NCI-H187 (cell line): Measurements from ENCODE around the gene LRFN3.
"Not testable (repeated sequence)": the region's sequence is repeated elsewhere in the genome, so short reads cannot be mapped to it uniquely, and the experiment has no call there.

Experiments
- DNase-seq, 2 experiments: peaks; one replicate each; lab custom pipeline; 2025; lab: John Stamatoyannopoulos, UW

The LRFN3 gene

GRCh38 chr19:35977446-35978222 lies 41.5 kb downstream of the LRFN3 start:
- DNase-seq, result no peak

GRCh38 chr19:35978271-35978670 lies 42.1 kb downstream of the LRFN3 start:
- DNase-seq, result no peak

GRCh38 chr19:35978832-35979365 lies 42.7 kb downstream of the LRFN3 start:
- no peak for DNase-seq

GRCh38 chr19:35980997-35981396 lies 44.8 kb downstream of the LRFN3 start:
- not testable (repeated sequence) for DNase-seq

DNA sequence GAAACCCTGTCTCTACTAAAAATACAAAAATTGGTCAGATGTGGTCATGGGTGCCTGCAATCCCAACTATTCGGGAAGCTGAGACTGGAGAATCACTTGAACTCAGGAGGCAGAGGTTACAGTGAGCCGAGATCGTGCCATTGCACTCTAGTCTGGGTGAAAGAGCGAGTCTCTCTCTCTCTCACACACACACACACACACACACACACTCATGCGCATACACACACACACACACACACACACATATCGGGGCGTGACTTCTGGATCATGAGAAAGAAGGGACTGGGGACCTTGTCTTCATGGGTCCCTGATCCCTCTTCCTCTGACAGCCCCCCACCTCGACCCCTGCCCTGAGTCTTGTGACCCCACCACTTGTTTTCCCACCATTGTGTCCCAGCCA lies 47.0 kb downstream of the LRFN3 start:
- no peak for DNase-seq

GRCh38 chr19:35986111-35986510 lies 49.9 kb downstream of the LRFN3 start:
- DNase-seq, result no peak

DNA sequence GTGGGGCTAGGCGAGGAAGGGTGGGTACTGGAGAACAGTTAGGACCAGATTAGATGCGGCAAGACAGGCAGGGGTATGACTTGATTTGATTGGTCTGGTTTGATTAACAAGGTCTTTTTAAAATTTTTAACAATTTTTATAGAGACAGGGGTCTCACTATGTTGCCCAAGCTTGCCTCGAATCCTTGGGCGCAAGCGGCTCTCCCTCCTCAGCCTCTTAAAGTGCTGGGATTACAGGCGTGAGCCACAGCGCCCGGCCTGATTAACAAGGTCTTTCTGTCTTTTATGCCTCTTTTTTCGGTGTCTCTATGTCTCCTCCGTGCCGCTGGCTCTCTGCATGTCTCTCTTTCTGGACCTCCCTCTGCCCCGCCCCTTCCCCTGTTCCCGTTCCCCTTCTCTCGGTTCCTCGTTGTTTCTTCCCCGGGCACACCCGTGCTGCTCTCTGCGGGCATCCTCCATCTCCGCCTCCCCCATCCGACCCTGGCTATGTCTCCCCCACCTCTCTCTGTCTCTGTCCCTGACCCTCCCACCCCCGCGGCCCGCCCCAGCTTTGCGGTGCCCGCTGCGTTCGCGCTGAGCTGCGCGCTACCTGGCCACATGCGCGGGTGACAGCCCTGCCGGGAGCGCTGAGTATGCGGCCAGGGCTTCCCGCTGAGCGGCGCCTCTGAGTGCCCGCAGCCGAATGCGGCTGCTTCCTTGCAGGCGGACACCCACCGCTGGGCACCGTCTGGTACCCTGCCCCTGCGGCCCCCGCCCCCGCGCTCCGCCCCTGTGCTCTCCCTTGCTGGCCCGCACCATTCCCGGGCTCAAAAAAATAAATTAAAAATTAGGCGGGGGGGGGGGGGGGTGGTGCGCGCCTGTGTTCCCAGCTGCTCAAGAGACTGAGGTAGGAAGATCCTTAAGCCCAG lies 50.7 kb downstream of the LRFN3 start:
- peak in 1 of 2 experiments; percentile 38 for DNase-seq

DNA sequence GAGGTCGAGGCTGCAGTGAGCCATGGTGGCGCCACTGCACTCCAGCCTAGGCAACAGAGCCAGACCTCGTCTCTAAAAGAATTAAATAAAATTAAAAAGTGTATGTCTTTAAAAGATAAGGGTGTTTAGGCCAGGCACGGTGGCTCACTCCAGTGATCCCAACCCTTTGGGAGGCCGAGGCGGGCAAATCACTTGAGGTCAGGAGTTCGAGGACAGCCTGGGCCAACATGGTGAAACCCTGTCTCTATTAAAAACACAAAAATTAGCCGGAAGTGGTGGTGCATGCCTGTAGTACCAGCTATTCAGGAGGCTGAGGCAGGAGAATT lies 51.4 kb downstream of the LRFN3 start:
- DNase-seq, result no peak

DNA sequence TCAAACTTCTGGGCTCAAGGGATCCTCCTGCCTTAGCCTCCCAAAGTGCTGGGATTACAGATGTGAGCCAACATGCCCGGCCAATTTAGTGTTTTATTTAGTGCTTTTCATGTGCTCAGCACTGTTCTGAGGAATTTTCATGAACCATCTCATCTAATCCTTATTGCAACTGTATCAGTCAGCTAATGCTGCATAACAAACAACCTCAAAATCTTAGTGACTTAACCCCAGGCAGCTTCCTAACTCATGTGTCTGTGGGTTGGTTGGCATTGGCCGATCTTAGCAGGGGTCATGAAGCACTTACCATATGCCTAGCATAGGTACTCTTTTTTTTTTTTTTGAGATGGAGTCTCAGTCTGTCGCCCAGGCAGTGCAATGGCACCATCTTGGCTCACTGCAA lies 52.6 kb downstream of the LRFN3 start:
- no peak for DNase-seq

- no peak for DNase-seq
These were observed 54.0 kb downstream of the LRFN3 start for GRCh38 chr19:35990156-35990555.

- DNase-seq, result no peak
These were observed 54.9 kb downstream of the LRFN3 start for GRCh38 chr19:35990771-35991730.

GRCh38 chr19:35991731-35992450 lies 55.7 kb downstream of the LRFN3 start:
- DNase-seq, result no peak

GRCh38 chr19:35992907-35993765 lies 57.0 kb downstream of the LRFN3 start:
- DNase-seq, result no peak

- DNase-seq, result no peak
These were observed 57.9 kb downstream of the LRFN3 start for GRCh38 chr19:35993923-35994598.
